Mesenchymal stem cell (in vitro differentiated cells and primary cell): Measurements from ENCODE around the gene IL1R1.

ENCODE experiments used
- DNase-seq: peaks from one replicate; pipeline ENCODE4 v3.0.0-alpha.2; 2013
- H2AFZ ChIP-seq: one replicate; pipeline ENCODE4 v1.6.1; 2013; ENCODE audit warnings: low read depth, mild to moderate bottlenecking, control low read depth, inconsistent platforms, low read length, moderate library complexity
- H2AK5ac ChIP-seq: 2 replicates; pipeline ENCODE4 v1.6.1; 2013; ENCODE audit warnings: low read length, moderate library complexity, mild to moderate bottlenecking, inconsistent platforms; ENCODE audit not compliant: severe bottlenecking
- H2BK120ac ChIP-seq: one replicate; pipeline ENCODE4 v1.6.1; 2013; ENCODE audit warnings: low read depth, mild to moderate bottlenecking, inconsistent platforms, low read length, moderate library complexity
- H2BK12ac ChIP-seq, 2 experiments: one replicate each; pipeline ENCODE4 v1.6.1; 2013; ENCODE audit warnings: inconsistent platforms in 2 of 2, low read length in 2 of 2, mild to moderate bottlenecking in 2 of 2, moderate library complexity in 2 of 2, control low read depth in 1 of 2
- H2BK15ac ChIP-seq: one replicate; pipeline ENCODE4 v1.6.1; 2013; ENCODE audit warnings: mild to moderate bottlenecking, low read depth, inconsistent platforms; ENCODE audit not compliant: poor library complexity, severe bottlenecking
- H2BK5ac ChIP-seq: 2 replicates; pipeline ENCODE4 v1.6.1; 2013; ENCODE audit warnings: low read depth, mild to moderate bottlenecking, low read length, control low read depth, inconsistent platforms; ENCODE audit not compliant: poor library complexity, severe bottlenecking
- H3K14ac ChIP-seq, 2 experiments: one replicate each; pipeline ENCODE4 v1.6.1; 2013; ENCODE audit warnings: inconsistent platforms in 2 of 2, low read length in 2 of 2, control low read depth in 1 of 2, mild to moderate bottlenecking in 1 of 2, moderate library complexity in 1 of 2
- H3K18ac ChIP-seq, 2 experiments: one replicate each; pipeline ENCODE4 v1.6.1; 2013; ENCODE audit warnings: inconsistent platforms in 2 of 2, low read length in 2 of 2, control low read depth in 1 of 2, low read depth in 1 of 2, mild to moderate bottlenecking in 1 of 2
- H3K23ac ChIP-seq, 2 experiments: one replicate each; pipeline ENCODE4 v1.6.1; 2013; ENCODE audit warnings: inconsistent platforms in 2 of 2, low read length in 2 of 2, mild to moderate bottlenecking in 2 of 2, moderate library complexity in 2 of 2, control low read depth in 1 of 2
- H3K27ac ChIP-seq: 2 replicates; pipeline ENCODE4 v1.5.1; 2013; ENCODE audit warnings: mild to moderate bottlenecking, moderate library complexity, low read length, control low read depth, inconsistent platforms; ENCODE audit not compliant: poor library complexity, severe bottlenecking
- H3K27me3 ChIP-seq, 2 experiments: 2 replicates each; pipeline versions ENCODE4 v1.6.1 to v1.7.0; 2013; ENCODE audit warnings: low read length in 2 of 2, mild to moderate bottlenecking in 2 of 2, moderate library complexity in 2 of 2, control low read depth in 1 of 2, inconsistent platforms in 1 of 2; ENCODE audit not compliant: control insufficient read depth in 1 of 2, insufficient read depth in 1 of 2
- H3K36me3 ChIP-seq, 2 experiments: 2 replicates each; pipeline versions ENCODE4 v1.6.1 to v1.7.0; 2013; ENCODE audit warnings: low read length in 2 of 2, control low read depth in 1 of 2, inconsistent platforms in 1 of 2, low read depth in 1 of 2, mild to moderate bottlenecking in 1 of 2; ENCODE audit not compliant: insufficient read depth in 2 of 2, control insufficient read depth in 1 of 2
- H3K4ac ChIP-seq, 2 experiments: one replicate each; pipeline ENCODE4 v1.6.1; 2013; ENCODE audit warnings: inconsistent platforms in 2 of 2, low read length in 2 of 2, mild to moderate bottlenecking in 2 of 2, moderate library complexity in 2 of 2, control low read depth in 1 of 2, low read depth in 1 of 2
- H3K4me1 ChIP-seq: 2 replicates; pipeline ENCODE4 v1.6.1; 2013; ENCODE audit warnings: low read depth, low read length, control low read depth; ENCODE audit not compliant: control insufficient read depth, insufficient read depth
- H3K4me2 ChIP-seq: 2 replicates; pipeline ENCODE4 v1.6.1; 2013; ENCODE audit warnings: low read length, mild to moderate bottlenecking, inconsistent platforms; ENCODE audit not compliant: poor library complexity, severe bottlenecking
- H3K4me3 ChIP-seq, 2 experiments: 2 replicates each; pipeline versions ENCODE4 v1.5.1 to v1.7.0; 2013; ENCODE audit warnings: low read length in 2 of 2, mild to moderate bottlenecking in 2 of 2, control low read depth in 1 of 2, low read depth in 1 of 2; ENCODE audit not compliant: insufficient read depth in 1 of 2
- H3K79me1 ChIP-seq: replicated peaks from 2 replicates; pipeline ENCODE4 v1.6.1; 2013; ENCODE audit warnings: mild to moderate bottlenecking, control low read depth, low read length, inconsistent platforms; ENCODE audit not compliant: poor library complexity, severe bottlenecking
- H3K9ac ChIP-seq: 2 replicates; pipeline ENCODE4 v1.7.0; 2013; ENCODE audit warnings: mild to moderate bottlenecking, low read length, moderate library complexity
- H3K9me3 ChIP-seq: 2 replicates; pipeline ENCODE4 v1.7.0; 2013; ENCODE audit warnings: mild to moderate bottlenecking, low read length; ENCODE audit not compliant: control insufficient read depth
- H4K8ac ChIP-seq: one replicate; pipeline ENCODE4 v1.6.1; 2013; ENCODE audit warnings: inconsistent platforms, mild to moderate bottlenecking, low read length, moderate library complexity
- H4K91ac ChIP-seq: one replicate; pipeline ENCODE4 v1.6.1; 2013; ENCODE audit warnings: mild to moderate bottlenecking, low read length, inconsistent platforms
- WGBS: methylation state at CpG from one replicate; pipeline ENCODE4 v1.1.7; 2013; ENCODE audit warnings: mixed read lengths; 5-methylcytosine and 5-hydroxymethylcytosine counted together

IL1R1 gene

GRCh38 chr2:102179788-102180686, 37.5 kb downstream of the IL1R1 start:
- Histone ChIP-seq H3K18ac (no peak overlapping the region), H3K23ac (no peak overlapping the region), H3K4me3 (no peak overlapping the region), H3K36me3 (peaks cover 8 to 56% of the 10 kb centered on the region in 2 experiments), H3K79me1 (no peaks in the 10 kb centered on the region), H3K4ac (no peak overlapping the region), H3K4me1 (no peaks in the 10 kb centered on the region), H2BK5ac (no peak overlapping the region), H3K27me3 (no peaks in the 10 kb centered on the region), H2AK5ac (no peak overlapping the region), H3K9ac (no peak overlapping the region), H4K91ac (no peak overlapping the region), H4K8ac (peak overlapping the region; percentile 45), H2BK120ac (no peak overlapping the region), H3K27ac (no peak overlapping the region), H3K4me2 (no peak overlapping the region), H2BK15ac (no peak overlapping the region), H2AFZ (no peak overlapping the region), H3K9me3 (no peaks in the 10 kb centered on the region), H2BK12ac (peak overlapping the region in 1 of 2 experiments; percentile 75), H3K14ac (no peak overlapping the region)
- WGBS: 85% methylated on average over 2 of the region's 2 CpGs
- DNase-seq: no peak

GRCh38 chr2:102180687-102180999, 38.1 kb downstream of the IL1R1 start:
- H2BK120ac ChIP-seq: no peak overlapping the region
- no peak overlapping the region for H3K14ac ChIP-seq
- peaks cover 8 to 50% of the 10 kb centered on the region in 2 experiments for H3K36me3 ChIP-seq
- H3K9me3 ChIP-seq: no peaks in the 10 kb centered on the region
- no peak overlapping the region for H2BK5ac ChIP-seq
- H2AK5ac ChIP-seq: no peak overlapping the region
- H3K4ac ChIP-seq: no peak overlapping the region
- H3K27me3 ChIP-seq: no peaks in the 10 kb centered on the region
- no CpG with 5 or more reads among the region's 1 CpG for WGBS
- no peak overlapping the region for H3K9ac ChIP-seq
- no peak overlapping the region for H2BK12ac ChIP-seq
- H2BK15ac ChIP-seq: no peak overlapping the region
- H3K4me2 ChIP-seq: no peak overlapping the region
- no peaks in the 10 kb centered on the region for H3K4me1 ChIP-seq
- H3K4me3 ChIP-seq: no peak overlapping the region
- H3K18ac ChIP-seq: no peak overlapping the region
- no peak overlapping the region for H2AFZ ChIP-seq
- H4K8ac ChIP-seq: no peak overlapping the region
- H3K27ac ChIP-seq: no peak overlapping the region
- H3K23ac ChIP-seq: no peak overlapping the region
- H4K91ac ChIP-seq: no peak overlapping the region
- no peaks in the 10 kb centered on the region for H3K79me1 ChIP-seq
- DNase-seq: no peak

DNA sequence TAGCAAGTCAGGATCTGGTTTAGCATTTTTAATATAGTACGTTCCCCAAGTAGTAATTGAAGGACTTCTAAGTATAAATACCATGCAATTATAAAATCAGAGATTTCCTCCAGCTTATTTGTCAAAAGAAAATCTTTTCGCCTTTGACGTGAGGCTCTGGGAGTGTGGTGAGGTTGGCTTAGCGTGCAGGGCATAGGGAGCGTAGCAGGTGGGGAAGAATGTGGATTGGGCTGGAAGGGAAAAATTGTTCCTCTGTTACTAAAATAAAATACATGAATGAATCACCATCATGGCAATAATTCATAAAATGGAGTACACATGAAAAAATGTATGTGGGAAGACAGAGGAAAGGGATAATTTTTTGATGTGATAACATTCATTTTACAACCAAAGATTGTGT, 38.8 kb downstream of the IL1R1 start:
- Histone ChIP-seq H3K27ac (no peak overlapping the region), H3K18ac (no peak overlapping the region), H2BK5ac (no peak overlapping the region), H3K27me3 (no peaks in the 10 kb centered on the region), H2BK15ac (no peak overlapping the region), H2BK12ac (no peak overlapping the region), H4K91ac (no peak overlapping the region), H3K79me1 (no peaks in the 10 kb centered on the region), H3K14ac (no peak overlapping the region), H4K8ac (no peak overlapping the region), H3K4me2 (no peak overlapping the region), H2AK5ac (no peak overlapping the region), H3K9ac (no peak overlapping the region), H3K9me3 (no peaks in the 10 kb centered on the region), H2AFZ (no peak overlapping the region), H3K4ac (no peak overlapping the region), H3K4me1 (no peaks in the 10 kb centered on the region), H3K4me3 (no peak overlapping the region), H3K36me3 (peaks cover 8 to 43% of the 10 kb centered on the region in 2 experiments), H2BK120ac (no peak overlapping the region), H3K23ac (no peak overlapping the region)
- no peak for DNase-seq
- WGBS: 93% methylated on average over 3 of the region's 5 CpGs

GRCh38 chr2:102181919-102182635, 39.5 kb downstream of the IL1R1 start:
- H3K4me3 ChIP-seq: no peak overlapping the region
- H3K9me3 ChIP-seq: no peaks in the 10 kb centered on the region
- H3K4me2 ChIP-seq: no peak overlapping the region
- no peak overlapping the region for H3K27ac ChIP-seq
- peak; percentile 62 for DNase-seq
- no peak overlapping the region for H3K9ac ChIP-seq
- no peak overlapping the region for H2BK5ac ChIP-seq
- H4K91ac ChIP-seq: no peak overlapping the region
- no peaks in the 10 kb centered on the region for H3K27me3 ChIP-seq
- H2BK120ac ChIP-seq: no peak overlapping the region
- H3K14ac ChIP-seq: no peak overlapping the region
- H2BK15ac ChIP-seq: no peak overlapping the region
- peaks cover 5 to 36% of the 10 kb centered on the region in 2 experiments for H3K36me3 ChIP-seq
- H2AFZ ChIP-seq: no peak overlapping the region
- no peaks in the 10 kb centered on the region for H3K4me1 ChIP-seq
- H3K18ac ChIP-seq: peak overlapping the region in 1 of 2 experiments; percentile 1
- H3K23ac ChIP-seq: no peak overlapping the region
- no peak overlapping the region for H4K8ac ChIP-seq
- H2BK12ac ChIP-seq: no peak overlapping the region
- H2AK5ac ChIP-seq: no peak overlapping the region
- 89% methylated on average over 6 of the region's 7 CpGs for WGBS
- no peaks in the 10 kb centered on the region for H3K79me1 ChIP-seq
- H3K4ac ChIP-seq: peak overlapping the region in 1 of 2 experiments; percentile 33
